Neural cell (in vitro differentiated cells): Measurements from ENCODE around the gene PTGIS. TPM values are rescaled to one million over a fixed set of nuclear protein-coding genes. Genes with fewer than 3 reads are reported as not detected.

ENCODE experiments used
- H2AFZ ChIP-seq: fragments of 200-600, 300-800 bp; sonication (generic), shearing (Covaris generic); 2 replicates; pipeline ENCODE4 v1.6.0; 2014; ENCODE audit warnings: low read depth, mild to moderate bottlenecking, antibody characterized with exemption, low read length, moderate library complexity
- H3F3A ChIP-seq: fragments of 200-600 bp; shearing (Covaris generic); 2 replicates; pipeline ENCODE4 v1.6.1; 2016; ENCODE audit warnings: mild to moderate bottlenecking, moderate library complexity, mixed read lengths, antibody characterized with exemption, low read length; ENCODE audit not compliant: insufficient read depth, poor library complexity, severe bottlenecking
- H3K27ac ChIP-seq: fragments of 200-600, 300-800 bp; sonication (generic), shearing (Covaris generic); 2 replicates; pipeline ENCODE4 v1.5.1; 2014; ENCODE audit warnings: mild to moderate bottlenecking, low read length, moderate library complexity
- H3K27me3 ChIP-seq: fragments of 300-800, 200-600 bp; sonication (generic), shearing (Covaris generic); 2 replicates; pipeline ENCODE4 v1.6.0; 2014; ENCODE audit warnings: mild to moderate bottlenecking, low read depth, low read length, moderate library complexity; ENCODE audit not compliant: insufficient read depth
- H3K36me3 ChIP-seq: fragments of 300-800, 200-600 bp; sonication (generic), shearing (Covaris generic); 2 replicates; pipeline ENCODE4 v1.5.1; 2014; ENCODE audit warnings: mild to moderate bottlenecking, antibody characterized with exemption, low read length, moderate library complexity; ENCODE audit not compliant: insufficient read depth
- H3K4me2 ChIP-seq: fragments of 300-800, 200-600 bp; sonication (generic), shearing (Covaris generic); 2 replicates; pipeline ENCODE4 v1.6.0; 2014; ENCODE audit warnings: mild to moderate bottlenecking, low read length
- H3K4me3 ChIP-seq: fragments of 300-800, 200-600 bp; sonication (generic), shearing (Covaris generic); 2 replicates; pipeline ENCODE4 v1.5.1; 2014; ENCODE audit warnings: mild to moderate bottlenecking, low read length, moderate library complexity
- H3K79me2 ChIP-seq: fragments of 200-600 bp; shearing (Covaris generic); replicated peaks from 2 replicates; pipeline ENCODE4 v1.6.0; 2014; ENCODE audit warnings: mild to moderate bottlenecking, low read length, moderate library complexity; ENCODE audit not compliant: insufficient read depth
- H3K9ac ChIP-seq: fragments of 300-800, 200-600 bp; sonication (generic), shearing (Covaris generic); 2 replicates; pipeline ENCODE4 v1.6.1; 2016; ENCODE audit warnings: mild to moderate bottlenecking, low read length, mixed read lengths
- H3K9me2 ChIP-seq: fragments of 200-600 bp; shearing (Covaris generic); 2 replicates; pipeline ENCODE4 v1.6.1; 2016; ENCODE audit warnings: mild to moderate bottlenecking, low read length, mixed read lengths; ENCODE audit not compliant: insufficient read depth
- H3K9me3 ChIP-seq: fragments of 200-600, 300-800 bp; sonication (generic), shearing (Covaris generic); 2 replicates; pipeline ENCODE4 v1.6.1; 2016; ENCODE audit warnings: mild to moderate bottlenecking, mixed run types, low read length, moderate library complexity, mixed read lengths
- H4K20me1 ChIP-seq: fragments of 200-600 bp; shearing (Covaris generic); 2 replicates; pipeline ENCODE4 v1.6.1; 2016; ENCODE audit warnings: mild to moderate bottlenecking, mixed run types; ENCODE audit not compliant: insufficient read depth
- EZH2 ChIP-seq: fragments of 200-600, 300-800 bp; shearing (Covaris generic), sonication (generic); IDR thresholded peaks from 2 replicates; pipeline ENCODE4 v1.6.1; 2014; ENCODE audit warnings: antibody characterized with exemption, low read length, borderline replicate concordance, mild to moderate bottlenecking; ENCODE audit not compliant: insufficient read depth, poor library complexity, severe bottlenecking
- MXI1 ChIP-seq: fragments of 450-650 bp; conservative IDR thresholded peaks from 2 replicates; pipeline ENCODE4 v1.6.1; 2014; ENCODE audit warnings: antibody characterized with exemption, mild to moderate bottlenecking; ENCODE audit not compliant: poor library complexity, severe bottlenecking
- POLR2AphosphoS5 ChIP-seq: IDR thresholded peaks from 2 replicates; pipeline ENCODE4 v1.6.1; 2012
- RAD21 ChIP-seq: fragments of 450-650 bp; conservative IDR thresholded peaks from 2 replicates; pipeline ENCODE4 v1.6.1; 2014; ENCODE audit warnings: antibody characterized with exemption, mild to moderate bottlenecking, moderate library complexity
- SMC3 ChIP-seq: fragments of 450-650 bp; conservative IDR thresholded peaks from 2 replicates; pipeline ENCODE4 v1.6.1; 2014; ENCODE audit warnings: antibody characterized with exemption, mild to moderate bottlenecking, moderate library complexity; ENCODE audit not compliant: poor library complexity
- TAF1 ChIP-seq: IDR thresholded peaks from 2 replicates; pipeline ENCODE4 v1.6.1; 2012; ENCODE audit warnings: low read depth
- polyA plus RNA-seq: library from polyadenylated mRNA; depleted of rRNA; stranded (reverse); fragments of >200 nt; gene quantifications from 2 replicates; pipeline ENCODE4 v1.2.3, GENCODE V29; 2014
- TF ChIP-seq, protein P1 (sequence below): fragments of 450-650 bp; IDR thresholded peaks from 2 replicates; pipeline ENCODE4 v1.5.1; 2014; ENCODE audit warnings: antibody characterized with exemption, mild to moderate bottlenecking, moderate library complexity; ENCODE audit not compliant: poor library complexity, severe bottlenecking
- TF ChIP-seq, protein P2 (sequence below): IDR thresholded peaks from 2 replicates; pipeline ENCODE4 v1.6.1; 2012; ENCODE audit warnings: borderline replicate concordance

Gene PTGIS
- polyA plus RNA-seq, 1 donor from 2014 or later, result 3.2 TPM

DNA sequence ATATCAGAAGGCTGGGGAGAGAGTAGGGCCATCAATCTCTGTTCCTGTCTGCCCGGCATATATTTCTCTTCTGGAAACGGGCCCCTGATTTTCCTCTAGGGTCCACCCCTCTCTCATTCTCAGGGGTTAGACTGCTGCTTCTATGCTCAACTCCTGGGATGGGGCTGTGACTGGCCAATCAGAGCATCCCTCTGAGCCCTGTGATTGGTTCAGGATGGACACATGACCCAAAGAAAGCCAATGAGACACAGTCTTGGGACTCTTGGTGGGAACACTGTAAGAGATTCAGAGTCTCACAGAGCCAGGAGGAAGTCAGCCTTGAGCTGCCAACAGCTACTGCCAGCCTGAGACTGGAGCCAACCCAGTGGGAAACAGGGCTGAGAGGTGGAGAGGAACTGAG lies 54.4 kb downstream of the PTGIS start (continued):
- no peak for TF ChIP-seq RAD21
- TF ChIP-seq TAF1, result no peak
- no peak for TF ChIP-seq MXI1

DNA sequence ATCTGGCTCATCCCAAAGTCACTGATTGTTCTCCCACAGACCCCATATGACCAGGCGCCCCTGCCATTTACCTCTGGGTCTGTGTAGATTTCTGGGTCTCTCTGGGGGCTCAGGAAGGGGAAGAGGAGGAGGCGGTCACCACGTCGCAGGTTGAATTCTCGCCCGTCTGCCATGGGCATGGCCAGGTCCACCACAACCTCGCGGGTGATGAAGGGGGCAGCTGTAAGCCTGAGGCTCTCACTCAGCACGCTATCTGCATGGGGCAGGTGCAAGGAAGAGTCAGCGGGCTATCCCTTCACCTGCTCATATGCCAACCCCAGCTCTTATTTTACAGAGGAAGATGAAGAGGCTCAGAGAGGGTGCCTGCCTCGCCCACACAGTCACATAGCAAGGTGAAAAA lies 54.9 kb downstream of the PTGIS start:
- H3K4me2 ChIP-seq, result no peak overlapping the region

DNA sequence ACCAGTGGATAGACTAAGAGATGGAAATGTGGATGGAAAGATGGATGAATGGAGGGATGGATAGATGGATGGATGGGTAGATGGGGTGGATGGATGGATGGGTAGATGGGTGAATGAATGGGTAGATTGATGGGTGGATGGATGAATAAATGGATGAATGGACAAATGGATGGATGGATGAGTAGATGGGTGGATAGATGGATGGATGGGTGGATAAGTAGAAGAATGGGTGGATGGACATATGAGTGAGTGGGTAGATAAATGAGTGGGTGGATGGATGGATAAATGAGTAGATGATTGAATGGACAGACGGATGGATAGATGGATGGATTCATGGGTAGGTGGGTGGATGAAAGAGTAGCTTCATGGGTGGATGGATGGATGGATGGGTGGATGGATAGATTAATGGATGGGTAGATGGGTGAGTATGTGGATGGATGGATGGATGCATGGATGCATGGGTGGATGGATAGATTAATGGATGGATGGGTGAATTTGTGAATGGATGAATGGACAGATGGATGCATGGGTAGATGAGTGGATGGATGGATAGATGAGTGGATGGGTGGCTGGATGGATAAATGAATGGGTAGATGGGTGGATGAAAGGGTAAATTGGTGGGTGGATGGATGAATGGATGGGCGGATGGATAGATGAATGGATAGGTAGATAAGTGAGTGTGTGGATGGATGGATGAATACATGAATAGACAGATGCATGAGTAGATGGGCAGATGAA lies 56.0 kb downstream of the PTGIS start:
- no peaks in the 10 kb centered on the region for H4K20me1 ChIP-seq
- H3F3A ChIP-seq, result no peaks in the 10 kb centered on the region
- no peaks in the 10 kb centered on the region for H3K27me3 ChIP-seq
- TF ChIP-seq EZH2 (no peak), SMC3 (no peak), POLR2AphosphoS5 (no peak), MXI1 (no peak), TAF1 (no peak)
- TF ChIP-seq, protein P1, sequence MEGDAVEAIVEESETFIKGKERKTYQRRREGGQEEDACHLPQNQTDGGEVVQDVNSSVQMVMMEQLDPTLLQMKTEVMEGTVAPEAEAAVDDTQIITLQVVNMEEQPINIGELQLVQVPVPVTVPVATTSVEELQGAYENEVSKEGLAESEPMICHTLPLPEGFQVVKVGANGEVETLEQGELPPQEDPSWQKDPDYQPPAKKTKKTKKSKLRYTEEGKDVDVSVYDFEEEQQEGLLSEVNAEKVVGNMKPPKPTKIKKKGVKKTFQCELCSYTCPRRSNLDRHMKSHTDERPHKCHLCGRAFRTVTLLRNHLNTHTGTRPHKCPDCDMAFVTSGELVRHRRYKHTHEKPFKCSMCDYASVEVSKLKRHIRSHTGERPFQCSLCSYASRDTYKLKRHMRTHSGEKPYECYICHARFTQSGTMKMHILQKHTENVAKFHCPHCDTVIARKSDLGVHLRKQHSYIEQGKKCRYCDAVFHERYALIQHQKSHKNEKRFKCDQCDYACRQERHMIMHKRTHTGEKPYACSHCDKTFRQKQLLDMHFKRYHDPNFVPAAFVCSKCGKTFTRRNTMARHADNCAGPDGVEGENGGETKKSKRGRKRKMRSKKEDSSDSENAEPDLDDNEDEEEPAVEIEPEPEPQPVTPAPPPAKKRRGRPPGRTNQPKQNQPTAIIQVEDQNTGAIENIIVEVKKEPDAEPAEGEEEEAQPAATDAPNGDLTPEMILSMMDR, result no peak
- TF ChIP-seq, protein P2, sequence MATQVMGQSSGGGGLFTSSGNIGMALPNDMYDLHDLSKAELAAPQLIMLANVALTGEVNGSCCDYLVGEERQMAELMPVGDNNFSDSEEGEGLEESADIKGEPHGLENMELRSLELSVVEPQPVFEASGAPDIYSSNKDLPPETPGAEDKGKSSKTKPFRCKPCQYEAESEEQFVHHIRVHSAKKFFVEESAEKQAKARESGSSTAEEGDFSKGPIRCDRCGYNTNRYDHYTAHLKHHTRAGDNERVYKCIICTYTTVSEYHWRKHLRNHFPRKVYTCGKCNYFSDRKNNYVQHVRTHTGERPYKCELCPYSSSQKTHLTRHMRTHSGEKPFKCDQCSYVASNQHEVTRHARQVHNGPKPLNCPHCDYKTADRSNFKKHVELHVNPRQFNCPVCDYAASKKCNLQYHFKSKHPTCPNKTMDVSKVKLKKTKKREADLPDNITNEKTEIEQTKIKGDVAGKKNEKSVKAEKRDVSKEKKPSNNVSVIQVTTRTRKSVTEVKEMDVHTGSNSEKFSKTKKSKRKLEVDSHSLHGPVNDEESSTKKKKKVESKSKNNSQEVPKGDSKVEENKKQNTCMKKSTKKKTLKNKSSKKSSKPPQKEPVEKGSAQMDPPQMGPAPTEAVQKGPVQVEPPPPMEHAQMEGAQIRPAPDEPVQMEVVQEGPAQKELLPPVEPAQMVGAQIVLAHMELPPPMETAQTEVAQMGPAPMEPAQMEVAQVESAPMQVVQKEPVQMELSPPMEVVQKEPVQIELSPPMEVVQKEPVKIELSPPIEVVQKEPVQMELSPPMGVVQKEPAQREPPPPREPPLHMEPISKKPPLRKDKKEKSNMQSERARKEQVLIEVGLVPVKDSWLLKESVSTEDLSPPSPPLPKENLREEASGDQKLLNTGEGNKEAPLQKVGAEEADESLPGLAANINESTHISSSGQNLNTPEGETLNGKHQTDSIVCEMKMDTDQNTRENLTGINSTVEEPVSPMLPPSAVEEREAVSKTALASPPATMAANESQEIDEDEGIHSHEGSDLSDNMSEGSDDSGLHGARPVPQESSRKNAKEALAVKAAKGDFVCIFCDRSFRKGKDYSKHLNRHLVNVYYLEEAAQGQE, result no peak
- H2AFZ ChIP-seq, result no peak overlapping the region
- no peak overlapping the region for H3K4me3 ChIP-seq
- H3K9me3 ChIP-seq, result no peaks in the 10 kb centered on the region
- H3K9me2 ChIP-seq, result no peaks in the 10 kb centered on the region
- H3K4me2 ChIP-seq, result no peak overlapping the region
- H3K36me3 ChIP-seq, result no peaks in the 10 kb centered on the region
- H3K27ac ChIP-seq, result no peak overlapping the region
- no peak overlapping the region for H3K9ac ChIP-seq
- no peaks in the 10 kb centered on the region for H3K79me2 ChIP-seq

More for the DNA sequence above, 54.9 kb downstream of the PTGIS start:
- no peaks in the 10 kb centered on the region for H3K36me3 ChIP-seq
- no peak overlapping the region for H3K4me3 ChIP-seq
- no peak overlapping the region for H2AFZ ChIP-seq
- H3K27me3 ChIP-seq, result no peaks in the 10 kb centered on the region
- no peak for TF ChIP-seq POLR2AphosphoS5
- H4K20me1 ChIP-seq, result no peaks in the 10 kb centered on the region
- no peak overlapping the region for H3K27ac ChIP-seq
- no peaks in the 10 kb centered on the region for H3F3A ChIP-seq
- no peak overlapping the region for H3K9ac ChIP-seq
- H3K9me2 ChIP-seq, result no peaks in the 10 kb centered on the region
- H3K9me3 ChIP-seq, result no peaks in the 10 kb centered on the region
- no peaks in the 10 kb centered on the region for H3K79me2 ChIP-seq
